ENCODE measurements around the gene ATG4B.

- TF ChIP-seq GATA2 (IDR thresholded peaks at IDR 0.05; ENCODE audit: low read depth, low read length) (no peak), GATA3 (IDR thresholded peaks at IDR 0.05; ENCODE audit: low read depth, low read length) (no peak)
Observed at GRCh38 chr2:241660593-241661213, 23.2 kb downstream of the ATG4B start.

All from SH-SY5Y (cell line).